Activated B cell treated with CpG ODN at 0.5 μM for 24 hours (primary cell): ENCODE measurements around the gene EBP. TPM values are rescaled to one million over a fixed set of nuclear protein-coding genes. Genes with fewer than 3 reads are reported as not detected.

Experiments used
- ATAC-seq: fragments of 200-7000 bp; cut with Tn5 transposase; one replicate; pipeline ENCODE4 v1.10.0; 2021; ENCODE audit warnings: low read depth, mild to moderate bottlenecking, moderate library complexity
- CTCF ChIA-PET: fragments of 350-600 bp; sonication (Branson Sonifier 250); formaldehyde crosslinking; loops from one replicate; lab custom pipeline; 2021; ENCODE audit warnings: antibody characterized with exemption; lab: Charles Lee
- POLR2A ChIA-PET: fragments of 350-600 bp; sonication (Branson Sonifier 250); formaldehyde crosslinking; loops from one replicate; lab custom pipeline; 2021; ENCODE audit warnings: antibody characterized with exemption; lab: Charles Lee
- DNase-seq: peaks from one replicate; pipeline ENCODE4 v3.0.0; 2022
- H3K27ac Mint-ChIP-seq: one replicate; pipeline ENCODE4 v1.8.0; 2020; ENCODE audit warnings: mixed read lengths
- H3K27me3 Mint-ChIP-seq: one replicate; pipeline ENCODE4 v1.8.0; 2021; ENCODE audit warnings: mixed read lengths
- H3K36me3 Mint-ChIP-seq: one replicate; pipeline ENCODE4 v1.8.0; 2021; ENCODE audit warnings: low read depth, mixed read lengths
- H3K4me1 Mint-ChIP-seq: one replicate; pipeline ENCODE4 v1.8.0; 2021; ENCODE audit warnings: mixed read lengths
- H3K4me3 Mint-ChIP-seq: one replicate; pipeline ENCODE4 v1.8.0; 2020; ENCODE audit warnings: mild to moderate bottlenecking, mixed read lengths
- H3K9me3 Mint-ChIP-seq: one replicate; pipeline ENCODE4 v1.8.0; 2020; ENCODE audit warnings: mixed read lengths
- CTCF ChIP-seq: fragments of 200-600 bp; IDR thresholded peaks from one replicate; pipeline ENCODE4 v1.8.0; 2022; ENCODE audit warnings: antibody characterized with exemption, mild to moderate bottlenecking
- intact Hi-C: fragments of 100-400 bp; cut with micrococcal nuclease; formaldehyde crosslinking; loops from one replicate; pipeline ENCODE4 v1.15.1; 2024
- total RNA-seq: library from RNA; stranded (reverse); gene quantifications from 2 replicates; pipeline ENCODE4 v1.2.3, GENCODE V29; 2022

EBP gene
- total RNA-seq, 1 donor from 2014 or later = 72.4 TPM

- peaks cover 21% of the 10 kb centered on the region for H3K36me3 Mint-ChIP-seq
- no peak overlapping the region for H3K27ac Mint-ChIP-seq
- ChIA-PET CTCF (interaction anchor here (0.8 to 1.1 kb wide), 2 partner anchors 34 to 66 kb away, joined by 4 read pairs; no protein-coding TSS in a partner anchor), POLR2A (interaction anchor here (1.1 to 1.7 kb wide), 2 partner anchors 34 to 66 kb away, joined by 6 read pairs; partner anchors contain the start of gene PORCN)
- TF ChIP-seq CTCF = no peak
- ATAC-seq = no peak
- H3K27me3 Mint-ChIP-seq = no peaks in the 10 kb centered on the region
- no peak overlapping the region for H3K4me3 Mint-ChIP-seq
- DNase-seq = no peak
- H3K4me1 Mint-ChIP-seq = peaks cover 28% of the 10 kb centered on the region
- intact Hi-C loops = no loop called here
- no peaks in the 10 kb centered on the region for H3K9me3 Mint-ChIP-seq
Measured at GRCh38 chrX:48474127-48474526, 47.5 kb upstream of the EBP start.

DNA sequence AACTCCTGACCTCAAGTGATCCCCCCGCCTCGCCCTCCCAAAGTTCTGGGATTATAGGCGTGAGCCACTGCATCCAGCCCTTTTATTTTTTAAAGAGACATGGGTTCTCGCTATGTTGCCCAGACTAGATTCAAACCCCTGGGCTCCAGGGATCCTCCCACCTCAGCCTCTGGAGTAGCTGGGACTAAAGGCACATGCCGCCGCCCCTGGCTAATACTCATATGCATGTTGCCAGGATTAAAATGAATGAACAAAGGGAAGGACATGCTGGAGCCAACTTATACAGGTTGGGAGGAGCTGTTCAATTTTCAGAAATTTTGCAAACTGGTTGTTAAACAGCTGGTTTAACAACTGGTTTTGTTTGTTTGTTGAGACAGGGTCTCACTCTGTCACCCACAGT, 47.0 kb upstream of the EBP start:
- H3K4me3 Mint-ChIP-seq = no peak overlapping the region
- ATAC-seq = no peak

DNA sequence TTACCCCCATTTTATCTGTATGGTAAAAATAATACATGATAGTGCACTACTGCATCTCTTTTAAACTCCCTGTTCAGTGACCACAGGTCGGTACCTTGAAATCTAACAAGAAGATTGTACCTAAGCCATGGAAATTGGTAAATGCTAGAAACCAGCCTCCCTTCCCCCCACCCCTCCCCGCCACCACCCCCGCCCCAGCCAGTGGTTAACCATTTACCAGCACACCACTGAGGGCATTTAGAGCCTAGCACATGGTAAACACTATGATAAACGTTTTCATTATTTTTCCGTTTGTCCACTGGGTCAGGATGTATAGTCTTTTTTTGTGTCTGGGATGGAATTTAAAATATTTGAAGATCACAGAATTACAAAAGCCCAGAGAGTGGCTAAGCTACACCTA, 46.3 kb upstream of the EBP start:
- Mint-ChIP-seq H3K4me1 (peaks cover 23% of the 10 kb centered on the region), H3K36me3 (peaks cover 26% of the 10 kb centered on the region), H3K27ac (peak overlapping the region; percentile 93), H3K27me3 (no peaks in the 10 kb centered on the region), H3K9me3 (no peaks in the 10 kb centered on the region), H3K4me3 (peak overlapping the region; percentile 89)
- intact Hi-C loops = loop anchor here (1.0 to 5.0 kb wide), 3 partner anchors 99 to 823 kb away; partner anchors contain the start of genes ELK1, HDAC6 and RBM3
- no peak for DNase-seq
- TF ChIP-seq CTCF = no peak
- ChIA-PET POLR2A (interaction anchor here (0.7 to 1.7 kb wide), 4 partner anchors 33 to 99 kb away, joined by 3 to 6 read pairs (median 4); partner anchors contain the start of genes PORCN and RBM3), CTCF (no interaction called here)
- no peak for ATAC-seq

More for the DNA sequence above, 47.0 kb upstream of the EBP start:
- ChIA-PET CTCF (interaction anchor here (0.8 kb wide), 1 partner anchor 33 kb away, joined by 4 read pairs; no protein-coding TSS in a partner anchor), POLR2A (interaction anchor here (1.1 to 1.7 kb wide), 2 partner anchors 34 to 65 kb away, joined by 6 read pairs; partner anchors contain the start of gene PORCN)
- Mint-ChIP-seq H3K9me3 (no peaks in the 10 kb centered on the region), H3K4me1 (peaks cover 25% of the 10 kb centered on the region), H3K27me3 (no peaks in the 10 kb centered on the region), H3K36me3 (peaks cover 24% of the 10 kb centered on the region), H3K27ac (no peak overlapping the region)
- TF ChIP-seq CTCF = no peak
- DNase-seq = no peak
- intact Hi-C loops = no loop called here

- intact Hi-C loops = loop anchor here (1.0 to 5.0 kb wide), 8 partner anchors 32 to 824 kb away; partner anchors contain the start of genes EBP, ELK1, HDAC6 and PORCN
- peak; percentile 70 for DNase-seq
- CTCF ChIA-PET = no interaction called here
- ATAC-seq = peak; percentile 87
- TF ChIP-seq CTCF = no peak
- peak within 1 kb of the TSS; percentile 93 for H3K27ac Mint-ChIP-seq
- H3K36me3 Mint-ChIP-seq = peaks cover 32% of the 10 kb centered on the region
- POLR2A ChIA-PET = interaction anchor here (0.7 to 1.0 kb wide), 2 partner anchors 32 to 98 kb away, joined by 3 read pairs; partner anchors contain the start of gene RBM3
- peaks cover 23% of the 10 kb centered on the region for H3K4me1 Mint-ChIP-seq
- H3K27me3 Mint-ChIP-seq = no peaks in the 10 kb centered on the region
- H3K4me3 Mint-ChIP-seq = peak within 1 kb of the TSS; percentile 89
- no peaks in the 10 kb centered on the region for H3K9me3 Mint-ChIP-seq
Measured at GRCh38 chrX:48475774-48476577, 45.6 kb upstream of the EBP start, which contains the start of gene FTSJ1. TSS of gene FTSJ1 (plus strand) at chrX:48476199. CDS start at chrX:48478048, 1,849 bp downstream.

- no peak for TF ChIP-seq CTCF
- POLR2A ChIA-PET = no interaction called here
- Mint-ChIP-seq H3K4me1 (peaks cover 23% of the 10 kb centered on the region), H3K27me3 (no peaks in the 10 kb centered on the region), H3K4me3 (peak overlapping the region; percentile 89), H3K27ac (peak overlapping the region; percentile 93), H3K9me3 (no peaks in the 10 kb centered on the region), H3K36me3 (peaks cover 37% of the 10 kb centered on the region)
- no peak for DNase-seq
- intact Hi-C loops = loop anchor here (1.0 to 5.0 kb wide), 7 partner anchors 31 to 825 kb away; partner anchors contain the start of genes EBP, ELK1, HDAC6 and PORCN
- no peak for ATAC-seq
- CTCF ChIA-PET = no interaction called here
Measured at GRCh38 chrX:48476919-48477318, 44.7 kb upstream of the EBP start.
